ENCODE results near the gene CPT1B.
A peak's percentile ranks its signal among the peaks of the same experiment; 100 is the strongest.
"Not testable (repeated sequence)": the region's sequence is repeated elsewhere in the genome, so short reads cannot be mapped to it uniquely, and the experiment has no call there.

Gene CPT1B

GRCh38 chr22:50609599-50609998 lies 31.4 kb upstream of the CPT1B start:
- no peak for DNase-seq (ENCODE audit: low spot score)

- DNase-seq (ENCODE audit: low spot score), result no peak
These were observed 30.8 kb upstream of the CPT1B start for GRCh38 chr22:50608996-50609395.

GRCh38 chr22:50608058-50608840 lies 30.0 kb upstream of the CPT1B start:
- DNase-seq (ENCODE audit: low spot score), result not testable (repeated sequence)

DNA sequence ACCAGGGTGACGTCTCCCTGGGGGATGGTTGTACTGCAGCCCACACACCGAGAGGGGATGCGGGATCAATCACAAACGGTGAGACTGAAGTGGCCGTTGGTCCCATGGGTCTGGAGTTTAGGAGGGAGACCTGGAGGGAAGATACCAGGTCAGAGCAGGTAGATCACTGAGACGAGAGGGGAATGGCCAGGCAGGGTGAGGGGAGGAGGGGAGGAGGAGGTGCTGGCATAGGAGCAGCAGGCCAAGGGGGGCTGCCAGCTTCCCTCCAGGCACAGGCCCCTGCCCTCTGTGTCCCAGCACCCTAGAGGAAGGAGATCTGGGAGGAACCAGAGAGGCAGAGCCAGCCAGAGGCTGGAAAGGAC lies 29.4 kb upstream of the CPT1B start:
- DNase-seq (ENCODE audit: low spot score), result no peak

- no peak for DNase-seq (ENCODE audit: low spot score)
These were observed 28.9 kb upstream of the CPT1B start for GRCh38 chr22:50606946-50607658.

DNA sequence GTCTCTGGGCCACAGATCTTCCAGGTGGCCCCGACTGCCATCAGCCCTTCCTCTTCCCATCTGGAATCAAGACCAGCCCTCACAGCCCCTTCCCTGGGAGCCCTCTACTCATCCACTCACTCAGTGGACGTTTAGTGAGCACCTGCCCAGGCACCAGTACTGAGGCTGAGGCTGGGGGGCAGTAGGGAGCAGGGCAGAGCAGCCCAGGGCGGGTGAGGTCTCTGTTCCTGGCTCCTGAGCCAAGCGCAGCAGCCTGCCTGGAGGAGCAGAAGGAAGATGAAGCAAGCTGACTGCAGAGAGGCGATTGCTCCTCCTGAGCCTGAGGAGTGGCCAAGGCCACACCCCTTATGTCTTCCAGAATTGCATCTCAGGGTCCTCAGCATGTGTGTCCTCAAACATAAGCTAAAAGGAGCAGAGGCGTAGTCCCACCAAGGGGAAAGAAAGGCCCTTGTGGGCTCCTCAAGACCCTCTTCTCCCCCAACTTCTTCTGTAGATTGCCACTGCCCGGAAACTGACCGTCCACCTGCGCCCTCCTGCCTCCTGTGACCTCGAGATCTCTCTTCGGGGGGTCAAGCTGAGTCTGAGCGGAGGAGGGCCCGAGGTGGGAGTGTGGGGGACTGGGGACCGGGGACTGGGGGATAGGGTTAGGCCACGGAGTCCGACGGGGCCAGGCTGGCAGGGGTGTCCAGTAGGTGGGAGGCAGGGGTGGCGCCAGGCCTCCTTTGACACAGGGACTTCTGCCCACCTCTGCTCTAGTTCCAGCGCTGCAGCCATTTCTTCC lies 28.1 kb upstream of the CPT1B start:
- no peak for DNase-seq (ENCODE audit: low spot score)

GRCh38 chr22:50605613-50606074 lies 27.4 kb upstream of the CPT1B start:
- no peak for DNase-seq (ENCODE audit: low spot score)

GRCh38 chr22:50605002-50605612 lies 26.9 kb upstream of the CPT1B start:
- no peak for DNase-seq (ENCODE audit: low spot score)

DNA sequence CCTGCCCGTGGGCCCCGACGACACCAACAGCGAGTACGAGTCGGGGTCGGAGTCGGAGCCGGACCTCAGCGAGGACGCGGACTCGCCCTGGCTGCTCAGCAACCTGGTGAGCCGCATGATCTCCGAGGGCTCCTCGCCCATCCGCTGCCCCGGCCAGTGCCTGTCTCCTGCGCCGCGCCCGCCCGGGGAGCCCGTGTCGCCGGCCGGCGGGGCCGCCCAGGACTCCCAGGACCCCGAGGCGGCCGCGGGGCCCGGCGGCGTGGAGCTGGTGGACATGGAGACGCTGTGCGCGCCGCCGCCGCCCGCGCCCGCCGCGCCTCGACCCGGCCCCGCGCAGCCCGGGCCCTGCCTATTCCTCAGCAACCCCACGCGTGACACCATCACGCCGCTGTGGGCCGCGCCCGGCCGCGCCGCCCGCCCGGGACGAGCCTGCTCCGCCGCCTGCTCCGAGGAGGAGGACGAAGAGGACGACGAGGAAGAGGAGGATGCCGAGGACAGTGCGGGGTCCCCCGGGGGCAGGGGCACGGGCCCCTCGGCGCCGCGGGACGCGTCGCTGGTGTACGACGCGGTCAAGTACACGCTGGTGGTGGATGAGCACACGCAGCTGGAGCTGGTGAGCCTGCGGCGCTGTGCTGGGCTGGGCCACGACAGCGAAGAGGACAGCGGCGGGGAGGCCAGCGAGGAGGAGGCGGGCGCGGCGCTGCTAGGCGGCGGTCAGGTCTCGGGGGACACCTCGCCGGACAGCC lies 26.2 kb upstream of the CPT1B start:
- DNase-seq (ENCODE audit: low spot score), result no peak

DNA sequence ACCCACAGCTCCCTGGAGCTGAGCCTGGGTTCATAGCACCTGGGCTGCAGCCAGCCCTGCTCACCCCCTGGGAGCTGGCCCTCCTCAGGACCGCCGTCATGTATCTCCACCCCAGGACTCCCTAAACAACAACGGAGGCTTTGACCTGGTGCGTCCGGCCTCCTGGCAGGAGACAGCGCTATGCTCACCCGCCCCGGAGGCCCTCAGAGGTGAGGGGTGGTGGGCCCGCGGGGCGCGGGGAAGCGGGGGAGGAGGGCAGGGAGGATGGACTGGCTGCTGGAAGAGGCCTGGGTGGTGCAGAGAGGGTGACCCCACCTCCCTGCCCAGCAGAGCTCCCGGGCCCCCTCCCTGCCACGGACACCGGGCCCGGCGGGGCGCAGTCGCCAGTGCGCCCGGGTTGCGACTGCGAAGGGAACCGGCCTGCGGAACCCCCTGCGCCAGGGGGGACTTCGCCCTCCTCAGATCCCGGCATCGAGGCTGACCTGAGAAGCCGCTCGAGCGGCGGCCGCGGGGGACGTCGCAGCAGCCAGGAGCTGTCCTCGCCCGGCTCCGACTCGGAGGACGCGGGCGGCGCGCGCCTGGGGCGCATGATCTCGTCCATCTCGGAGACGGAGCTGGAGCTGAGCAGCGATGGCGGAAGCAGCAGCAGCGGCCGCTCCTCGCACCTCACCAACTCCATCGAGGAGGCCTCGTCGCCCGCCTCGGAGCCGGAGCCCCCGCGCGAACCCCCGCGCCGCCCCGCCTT lies 25.5 kb upstream of the CPT1B start:
- no peak for DNase-seq (ENCODE audit: low spot score)

- no peak for DNase-seq (ENCODE audit: low spot score)
These were observed 24.1 kb upstream of the CPT1B start for GRCh38 chr22:50602338-50602700.

GRCh38 chr22:50601669-50602337 lies 23.6 kb upstream of the CPT1B start:
- DNase-seq (ENCODE audit: low spot score), result no peak

DNA sequence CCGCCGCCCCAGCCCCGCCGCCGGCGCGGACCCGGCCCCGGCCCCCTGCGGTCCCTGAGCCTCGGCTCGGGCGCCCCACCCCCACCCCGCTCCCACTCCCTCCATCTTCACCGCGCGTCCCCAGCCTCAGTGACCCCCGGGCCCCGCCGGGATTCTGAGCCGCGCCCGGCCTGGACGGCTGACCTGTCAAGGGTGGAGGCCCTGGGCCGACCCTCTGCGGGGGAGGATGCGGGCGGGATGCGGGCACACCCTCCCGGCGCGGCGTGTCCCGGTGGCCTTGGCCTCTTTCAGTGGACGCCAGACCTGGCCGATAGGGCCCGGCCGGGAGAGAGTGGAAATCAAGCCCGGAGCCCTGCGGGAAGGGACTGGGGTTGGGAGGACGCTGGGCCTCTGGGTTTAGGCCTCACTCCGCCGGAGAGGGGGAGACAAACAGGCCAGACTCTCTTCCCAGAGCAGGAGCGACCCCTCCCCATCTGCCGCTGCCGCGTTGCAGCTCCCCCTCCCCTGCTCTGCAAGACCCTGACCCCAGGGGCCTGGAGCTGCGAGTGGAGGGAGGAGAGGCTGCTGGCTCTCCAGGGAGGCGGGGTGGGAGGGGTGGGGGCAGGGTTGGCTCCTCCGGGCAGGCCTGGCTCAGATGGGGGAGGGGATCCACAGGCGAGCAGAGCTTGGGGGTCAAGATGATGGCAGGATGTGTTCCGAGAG lies 22.9 kb upstream of the CPT1B start:
- no peak for DNase-seq (ENCODE audit: low spot score)

- DNase-seq (ENCODE audit: low spot score), result no peak
These were observed 22.3 kb upstream of the CPT1B start, which contains the start of gene MAPK8IP2 for GRCh38 chr22:50600538-50600937. Gene MAPK8IP2 (plus strand): TSS chr22:50600793. CDS start chr22:50600819, 26 bp downstream.

GRCh38 chr22:50599816-50600455 lies 21.7 kb upstream of the CPT1B start:
- peak; percentile 44 for DNase-seq (ENCODE audit: low spot score)

GRCh38 chr22:50597097-50597496 lies 18.9 kb upstream of the CPT1B start:
- no peak for DNase-seq (ENCODE audit: low spot score)

DNA sequence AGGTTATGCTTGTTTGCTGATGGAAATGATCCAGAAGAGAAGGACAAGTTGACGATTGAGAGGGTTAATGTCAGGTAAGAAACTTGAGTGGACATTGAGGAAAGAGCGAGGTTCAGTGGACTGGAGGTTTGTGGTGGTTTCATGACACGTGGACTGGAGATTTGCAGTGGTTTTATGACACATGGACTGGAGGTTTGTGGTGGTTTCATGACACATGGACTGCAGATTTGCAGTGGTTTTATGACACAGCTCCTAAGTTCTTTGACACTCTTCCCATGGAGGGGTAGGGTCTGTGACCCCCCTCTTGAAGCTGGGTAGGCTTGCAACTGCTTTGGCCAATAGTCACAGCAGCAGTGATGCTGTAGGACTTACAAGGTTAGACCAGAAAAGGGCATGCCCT lies 17.0 kb upstream of the CPT1B start:
- DNase-seq (ENCODE audit: low spot score), result no peak

DNA sequence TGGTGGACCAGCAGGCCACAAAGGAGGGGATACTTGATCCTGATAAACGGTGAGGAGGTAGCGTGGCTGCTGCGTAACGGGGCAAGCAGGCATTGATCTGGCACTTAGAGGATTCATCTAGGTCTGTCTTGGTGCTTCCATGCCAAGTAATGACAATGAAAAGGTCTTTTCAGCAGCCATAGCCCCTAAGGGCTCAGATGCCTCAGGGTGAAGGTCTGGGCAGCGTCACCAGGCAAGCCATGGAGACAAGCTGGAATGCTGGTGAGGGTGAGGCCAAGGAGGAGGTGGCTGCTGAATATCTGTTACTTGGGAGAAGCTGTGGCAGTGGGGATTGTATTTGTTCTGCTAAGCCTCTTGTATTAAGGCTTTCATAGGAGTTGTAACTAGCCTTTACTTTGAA lies 9.2 kb upstream of the CPT1B start:
- DNase-seq (ENCODE audit: low spot score), result no peak

- no peak for DNase-seq (ENCODE audit: low spot score)
These were observed 8.2 kb upstream of the CPT1B start for GRCh38 chr22:50586416-50586815.
